Activated T-cell treated with anti-CD3 and anti-CD28 coated beads for 1 hour (primary cell): ENCODE results near the gene ERBB4.
"Not testable (repeated sequence)": the region's sequence is repeated elsewhere in the genome, so short reads cannot be mapped to it uniquely, and the experiment has no call there.

Experiments
- DNase-seq: peaks from one replicate; pipeline ENCODE4 v3.0.0-alpha.2; 2020; ENCODE audit warnings: low read depth

Gene ERBB4

GRCh38 chr2:212299333-212299732 lies 239.3 kb downstream of the ERBB4 start:
- no peak for DNase-seq

- no peak for DNase-seq
These were observed 243.0 kb downstream of the ERBB4 start for GRCh38 chr2:212295571-212295970.

- no peak for DNase-seq
These were observed 243.8 kb downstream of the ERBB4 start for GRCh38 chr2:212294816-212295215.

- DNase-seq: no peak
These were observed 249.3 kb downstream of the ERBB4 start for GRCh38 chr2:212289301-212289700.

- DNase-seq: no peak
These were observed 250.3 kb downstream of the ERBB4 start for GRCh38 chr2:212288308-212288707.

- DNase-seq: no peak
These were observed 254.4 kb downstream of the ERBB4 start for GRCh38 chr2:212284166-212284565.

GRCh38 chr2:212282671-212283261 lies 255.8 kb downstream of the ERBB4 start:
- DNase-seq: no peak

GRCh38 chr2:212276813-212277212 lies 261.8 kb downstream of the ERBB4 start:
- no peak for DNase-seq

GRCh38 chr2:212274215-212274614 lies 264.4 kb downstream of the ERBB4 start:
- DNase-seq: no peak

- no peak for DNase-seq
These were observed 267.0 kb downstream of the ERBB4 start for GRCh38 chr2:212271583-212271982.

GRCh38 chr2:212269005-212269404 lies 269.6 kb downstream of the ERBB4 start:
- DNase-seq: no peak

GRCh38 chr2:212266297-212266696 lies 272.3 kb downstream of the ERBB4 start:
- DNase-seq: no peak

GRCh38 chr2:212265777-212266176 lies 272.8 kb downstream of the ERBB4 start:
- DNase-seq: no peak

- no peak for DNase-seq
These were observed 274.4 kb downstream of the ERBB4 start for GRCh38 chr2:212264187-212264586.

- DNase-seq: no peak
These were observed 279.4 kb downstream of the ERBB4 start for GRCh38 chr2:212259226-212259625.

GRCh38 chr2:212254339-212254738 lies 284.3 kb downstream of the ERBB4 start:
- DNase-seq: no peak

GRCh38 chr2:212249451-212249850 lies 289.2 kb downstream of the ERBB4 start:
- DNase-seq: no peak

- no peak for DNase-seq
These were observed 292.7 kb downstream of the ERBB4 start for GRCh38 chr2:212245880-212246279.

- no peak for DNase-seq
These were observed 295.9 kb downstream of the ERBB4 start for GRCh38 chr2:212242724-212243123.

GRCh38 chr2:212238152-212238551 lies 300.4 kb downstream of the ERBB4 start:
- DNase-seq: not testable (repeated sequence)

GRCh38 chr2:212237350-212238095 lies 301.1 kb downstream of the ERBB4 start:
- DNase-seq: no peak

- DNase-seq: no peak
These were observed 309.8 kb downstream of the ERBB4 start for GRCh38 chr2:212228743-212229171.

- DNase-seq: no peak
These were observed 310.8 kb downstream of the ERBB4 start for GRCh38 chr2:212227755-212228154.

GRCh38 chr2:212226114-212226513 lies 312.5 kb downstream of the ERBB4 start:
- DNase-seq: no peak
